KMS-11 (cell line): Measurements from ENCODE around the gene DRD4.

Experiments
- H2AFZ ChIP-seq: fragments of 200-600 bp; sonication (generic); 2 replicates; pipeline ENCODE4 v1.6.1; 2016; ENCODE audit warnings: antibody characterized with exemption, mixed run types, low read depth
- H3K27ac ChIP-seq: fragments of 200-600 bp; sonication (generic); 2 replicates; pipeline ENCODE4 v1.6.1; 2016; ENCODE audit warnings: mild to moderate bottlenecking, mixed run types
- H3K27me3 ChIP-seq: fragments of 200-600 bp; sonication (generic); 2 replicates; pipeline ENCODE4 v1.6.1; 2017; ENCODE audit warnings: mild to moderate bottlenecking, low read depth, mixed run types, moderate library complexity; ENCODE audit not compliant: insufficient read depth
- H3K36me3 ChIP-seq: fragments of 200-600 bp; sonication (generic); 2 replicates; pipeline ENCODE4 v1.6.1; 2017; ENCODE audit warnings: mild to moderate bottlenecking, mixed run types; ENCODE audit not compliant: insufficient read depth
- H3K4me1 ChIP-seq: fragments of 200-600 bp; sonication (generic); 2 replicates; pipeline ENCODE4 v1.6.1; 2016; ENCODE audit warnings: mild to moderate bottlenecking, low read depth, mixed run types; ENCODE audit not compliant: poor library complexity, severe bottlenecking
- H3K4me2 ChIP-seq: fragments of 200-600 bp; sonication (generic); 2 replicates; pipeline ENCODE4 v1.7.0; 2016; ENCODE audit warnings: mild to moderate bottlenecking, mixed run types
- H3K4me3 ChIP-seq: fragments of 200-600 bp; sonication (generic); IDR thresholded peaks from 2 replicates; pipeline ENCODE4 v1.6.1; 2017; ENCODE audit warnings: low read depth, low read length, mixed read lengths; ENCODE audit not compliant: insufficient read depth
- H3K79me2 ChIP-seq: fragments of 200-600 bp; sonication (generic); 2 replicates; pipeline ENCODE4 v1.6.1; 2016; ENCODE audit warnings: low read depth, mixed run types; ENCODE audit not compliant: insufficient read depth
- H3K9ac ChIP-seq: fragments of 200-600 bp; sonication (generic); 2 replicates; pipeline ENCODE4 v1.6.1; 2016; ENCODE audit warnings: mild to moderate bottlenecking, mixed run types
- H4K20me1 ChIP-seq: fragments of 200-600 bp; sonication (generic); 2 replicates; pipeline ENCODE4 v1.6.1; 2016; ENCODE audit warnings: mild to moderate bottlenecking, mixed run types; ENCODE audit not compliant: insufficient read depth
- TF ChIP-seq, protein P1 (sequence below): fragments of 200-600 bp; sonication (generic); conservative IDR thresholded peaks from 2 replicates; pipeline ENCODE4 v1.6.1; 2017; ENCODE audit warnings: low read depth, mild to moderate bottlenecking, antibody characterized with exemption, low read length, moderate library complexity, mixed read lengths

The DRD4 gene

DNA sequence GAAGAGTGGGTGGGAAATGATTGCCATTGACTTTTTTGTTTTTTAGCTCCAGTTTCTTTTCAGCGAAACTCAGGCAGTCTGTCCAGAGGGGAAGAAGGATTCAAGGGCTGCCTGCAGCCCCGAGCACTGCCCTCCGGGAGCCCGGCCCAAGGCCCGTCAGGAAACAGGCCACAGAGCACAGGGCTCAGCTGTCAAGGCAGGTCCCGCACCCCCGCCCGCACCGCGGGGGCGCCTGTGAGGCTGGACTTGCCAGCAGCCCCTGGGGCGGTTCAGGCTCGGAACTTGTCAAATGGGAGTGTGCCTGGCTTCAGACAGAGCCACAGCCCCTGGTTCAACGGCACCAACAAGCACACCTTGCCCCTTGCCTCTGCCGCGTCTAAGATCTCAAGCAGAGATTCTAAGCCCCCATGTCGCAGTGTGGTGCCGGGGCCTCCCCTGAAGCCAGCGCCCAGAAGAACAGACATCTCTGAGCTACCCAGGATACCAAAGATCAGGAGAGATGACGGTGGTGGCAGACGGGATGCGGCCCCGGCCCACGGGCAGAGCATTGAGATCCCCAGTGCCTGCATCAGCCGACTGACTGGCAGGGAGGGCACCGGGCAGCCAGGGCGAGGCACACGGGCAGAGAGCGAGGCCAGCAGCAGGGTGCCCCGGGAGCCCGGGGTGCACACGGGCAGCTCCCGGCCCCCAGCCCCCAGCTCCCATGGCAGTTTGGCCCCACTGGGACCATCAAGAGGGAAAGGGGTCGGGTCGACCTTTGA lies 29.9 kb upstream of the DRD4 start:
- H3K4me1 ChIP-seq = no peaks in the 10 kb centered on the region
- no peaks in the 10 kb centered on the region for H4K20me1 ChIP-seq
- no peak overlapping the region for H3K4me2 ChIP-seq
- H3K9ac ChIP-seq = no peak overlapping the region
- H3K36me3 ChIP-seq = no peaks in the 10 kb centered on the region; the same call in 1 of the 2 replicates
- no peaks in the 10 kb centered on the region for H3K27me3 ChIP-seq
- TF ChIP-seq, protein P1, sequence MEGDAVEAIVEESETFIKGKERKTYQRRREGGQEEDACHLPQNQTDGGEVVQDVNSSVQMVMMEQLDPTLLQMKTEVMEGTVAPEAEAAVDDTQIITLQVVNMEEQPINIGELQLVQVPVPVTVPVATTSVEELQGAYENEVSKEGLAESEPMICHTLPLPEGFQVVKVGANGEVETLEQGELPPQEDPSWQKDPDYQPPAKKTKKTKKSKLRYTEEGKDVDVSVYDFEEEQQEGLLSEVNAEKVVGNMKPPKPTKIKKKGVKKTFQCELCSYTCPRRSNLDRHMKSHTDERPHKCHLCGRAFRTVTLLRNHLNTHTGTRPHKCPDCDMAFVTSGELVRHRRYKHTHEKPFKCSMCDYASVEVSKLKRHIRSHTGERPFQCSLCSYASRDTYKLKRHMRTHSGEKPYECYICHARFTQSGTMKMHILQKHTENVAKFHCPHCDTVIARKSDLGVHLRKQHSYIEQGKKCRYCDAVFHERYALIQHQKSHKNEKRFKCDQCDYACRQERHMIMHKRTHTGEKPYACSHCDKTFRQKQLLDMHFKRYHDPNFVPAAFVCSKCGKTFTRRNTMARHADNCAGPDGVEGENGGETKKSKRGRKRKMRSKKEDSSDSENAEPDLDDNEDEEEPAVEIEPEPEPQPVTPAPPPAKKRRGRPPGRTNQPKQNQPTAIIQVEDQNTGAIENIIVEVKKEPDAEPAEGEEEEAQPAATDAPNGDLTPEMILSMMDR = no peak
- H3K4me3 ChIP-seq = no peak overlapping the region
- H3K27ac ChIP-seq = no peak overlapping the region
- H3K79me2 ChIP-seq = no peaks in the 10 kb centered on the region
- H2AFZ ChIP-seq = no peak overlapping the region

DNA sequence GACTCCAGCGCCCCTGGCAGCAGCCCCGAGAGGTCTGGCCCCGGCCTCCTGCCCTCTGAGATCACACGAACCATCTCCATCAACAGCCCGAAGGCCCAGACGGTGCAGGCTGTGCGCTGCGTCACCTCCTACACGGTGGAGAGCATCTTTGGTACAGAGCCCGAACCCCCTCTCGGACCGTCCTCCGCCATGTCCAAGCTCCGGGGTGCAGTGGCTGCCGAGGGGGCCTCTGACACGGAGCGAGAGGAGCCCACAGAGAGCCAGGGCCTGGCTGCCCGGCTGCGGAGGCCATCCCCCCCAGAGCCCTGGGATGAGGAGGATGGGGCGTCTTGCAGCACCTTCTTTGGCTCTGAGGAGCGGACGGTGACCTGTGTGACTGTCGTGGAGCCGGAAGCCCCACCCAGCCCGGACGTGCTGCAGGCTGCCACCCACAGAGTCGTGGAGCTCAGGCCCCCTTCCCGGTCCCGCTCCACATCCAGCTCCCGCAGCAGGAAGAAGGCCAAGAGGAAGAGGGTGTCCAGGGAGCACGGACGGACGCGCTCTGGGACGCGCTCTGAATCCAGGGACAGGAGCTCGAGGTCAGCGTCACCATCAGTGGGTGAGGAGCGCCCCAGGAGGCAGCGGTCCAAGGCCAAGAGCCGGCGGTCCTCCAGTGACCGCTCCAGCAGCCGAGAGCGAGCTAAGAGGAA lies 29.0 kb upstream of the DRD4 start:
- Histone ChIP-seq H3K4me2 (no peak overlapping the region), H3K36me3 (no peaks in the 10 kb centered on the region; the same call in 1 of the 2 replicates), H4K20me1 (no peaks in the 10 kb centered on the region), H3K79me2 (no peaks in the 10 kb centered on the region), H2AFZ (no peak overlapping the region), H3K9ac (no peak overlapping the region), H3K27ac (no peak overlapping the region), H3K4me3 (no peak overlapping the region), H3K4me1 (no peaks in the 10 kb centered on the region), H3K27me3 (no peaks in the 10 kb centered on the region)
- TF ChIP-seq, protein P1 = no peak

DNA sequence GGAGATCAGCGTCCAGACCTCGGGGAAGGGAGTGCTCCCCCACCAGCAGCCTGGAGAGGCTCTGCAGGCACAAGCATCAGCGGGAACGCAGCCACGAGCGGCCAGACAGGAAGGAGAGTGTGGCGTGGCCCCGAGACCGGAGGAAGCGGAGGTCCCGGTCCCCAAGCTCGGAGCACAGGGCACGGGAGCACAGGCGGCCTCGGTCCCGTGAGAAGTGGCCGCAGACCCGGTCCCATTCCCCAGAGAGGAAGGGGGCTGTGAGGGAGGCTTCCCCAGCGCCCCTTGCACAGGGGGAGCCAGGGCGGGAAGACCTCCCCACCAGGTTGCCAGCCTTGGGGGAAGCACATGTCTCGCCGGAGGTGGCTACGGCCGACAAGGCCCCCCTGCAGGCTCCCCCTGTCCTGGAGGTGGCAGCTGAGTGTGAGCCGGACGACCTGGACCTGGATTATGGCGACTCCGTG lies 28.2 kb upstream of the DRD4 start:
- Histone ChIP-seq H3K27ac (no peak overlapping the region), H3K27me3 (no peaks in the 10 kb centered on the region), H4K20me1 (no peaks in the 10 kb centered on the region), H3K9ac (no peak overlapping the region), H3K36me3 (no peaks in the 10 kb centered on the region; the same call in 1 of the 2 replicates), H3K79me2 (no peaks in the 10 kb centered on the region), H2AFZ (no peak overlapping the region), H3K4me2 (no peak overlapping the region), H3K4me3 (no peak overlapping the region), H3K4me1 (no peaks in the 10 kb centered on the region)
- TF ChIP-seq, protein P1 = no peak

DNA sequence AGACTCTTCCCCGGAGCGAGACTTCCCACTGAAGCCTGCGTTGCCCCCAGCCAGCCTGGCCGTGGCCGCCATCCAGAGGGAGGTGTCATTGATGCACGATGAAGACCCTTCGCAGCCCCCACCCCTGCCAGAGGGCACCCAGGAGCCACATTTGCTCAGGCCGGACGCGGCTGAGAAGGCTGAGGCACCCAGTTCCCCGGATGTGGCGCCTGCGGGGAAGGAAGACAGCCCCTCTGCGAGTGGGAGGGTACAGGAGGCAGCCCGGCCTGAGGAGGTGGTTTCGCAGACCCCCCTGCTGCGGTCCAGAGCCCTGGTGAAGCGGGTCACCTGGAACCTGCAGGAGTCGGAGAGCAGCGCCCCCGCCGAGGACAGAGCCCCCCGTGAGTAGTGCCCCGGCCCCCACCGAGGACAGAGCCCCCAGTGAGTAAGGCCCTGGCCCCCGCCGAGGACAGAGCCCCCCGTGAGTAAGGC lies 27.7 kb upstream of the DRD4 start:
- Histone ChIP-seq H4K20me1 (no peaks in the 10 kb centered on the region), H3K36me3 (no peaks in the 10 kb centered on the region; the same call in 1 of the 2 replicates), H3K4me1 (peaks cover 3% of the 10 kb centered on the region), H2AFZ (no peak overlapping the region), H3K9ac (no peak overlapping the region), H3K27me3 (no peaks in the 10 kb centered on the region), H3K27ac (no peak overlapping the region), H3K79me2 (no peaks in the 10 kb centered on the region), H3K4me3 (no peak overlapping the region), H3K4me2 (no peak overlapping the region)
- TF ChIP-seq, protein P1 = no peak
